Endometrial microvascular endothelial cells (primary cell): ENCODE data around the gene CERS6. TPM values are rescaled to one million over a fixed set of nuclear protein-coding genes. Genes with fewer than 3 reads are reported as not detected.

Experiments
- in situ Hi-C: cut with HindIII; loops from 2 replicates; pipeline ENCODE4 v1.10.0; 2017; ENCODE audit warnings: low sequenced_read_pairs, low pct_unique_long_range_greater_than_20kb; ENCODE audit errors: inconsistent ontology term
- total RNA-seq: library from RNA; depleted of rRNA; stranded (reverse); fragments of >200 nt; gene quantifications from one replicate; pipeline ENCODE4 v1.2.3, GENCODE V29; 2015; ENCODE audit errors: inconsistent ontology term

The CERS6 gene
- total RNA-seq, 1 donor from 2014 or later: 5.9 TPM

DNA sequence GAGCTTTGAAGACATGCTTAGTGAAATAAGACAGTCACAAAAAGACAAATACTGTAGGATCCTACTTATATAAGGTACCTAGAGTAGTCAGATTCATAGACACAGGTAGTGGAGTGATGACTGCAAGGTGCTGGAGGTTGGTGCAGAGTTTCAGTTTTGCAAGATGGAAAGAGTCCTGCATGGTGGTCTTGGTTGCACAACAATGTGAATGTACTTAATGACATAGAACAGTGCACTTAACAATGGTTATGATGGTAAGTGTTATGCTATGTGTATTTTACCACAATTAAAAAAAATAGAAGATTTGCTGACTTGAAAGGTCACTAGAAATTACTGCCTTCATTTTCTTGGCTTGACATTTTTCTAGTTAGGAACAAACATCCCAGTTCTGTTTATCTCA, 9.5 kb downstream of the CERS6 start:
- in situ Hi-C loops: no loop called here

DNA sequence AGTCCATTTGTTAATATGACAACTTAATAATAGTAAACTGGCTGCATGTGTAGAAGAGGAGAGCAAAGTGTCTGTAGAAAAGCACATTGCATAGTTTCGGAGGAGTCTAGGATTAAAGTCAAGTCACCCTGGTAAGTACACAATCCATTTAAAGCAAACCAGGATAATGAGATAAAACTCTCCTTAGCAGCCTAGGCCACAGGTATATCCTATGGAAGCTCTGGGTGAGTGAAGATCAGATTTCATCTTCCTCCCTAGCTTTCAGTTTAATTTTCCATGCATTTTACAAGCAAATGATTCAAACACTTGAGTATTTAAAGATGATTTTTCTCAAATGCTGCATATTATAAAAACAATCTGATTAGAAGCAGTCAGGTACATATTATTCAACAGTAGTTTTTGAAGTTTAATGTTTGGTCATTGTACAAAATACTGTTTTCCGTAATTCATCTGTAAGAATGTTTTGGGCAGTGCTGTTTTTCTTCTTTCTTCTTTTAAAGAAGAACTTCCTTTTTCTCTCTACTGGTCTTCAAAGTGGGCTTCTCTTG, 10.2 kb downstream of the CERS6 start:
- in situ Hi-C loops: no loop called here

DNA sequence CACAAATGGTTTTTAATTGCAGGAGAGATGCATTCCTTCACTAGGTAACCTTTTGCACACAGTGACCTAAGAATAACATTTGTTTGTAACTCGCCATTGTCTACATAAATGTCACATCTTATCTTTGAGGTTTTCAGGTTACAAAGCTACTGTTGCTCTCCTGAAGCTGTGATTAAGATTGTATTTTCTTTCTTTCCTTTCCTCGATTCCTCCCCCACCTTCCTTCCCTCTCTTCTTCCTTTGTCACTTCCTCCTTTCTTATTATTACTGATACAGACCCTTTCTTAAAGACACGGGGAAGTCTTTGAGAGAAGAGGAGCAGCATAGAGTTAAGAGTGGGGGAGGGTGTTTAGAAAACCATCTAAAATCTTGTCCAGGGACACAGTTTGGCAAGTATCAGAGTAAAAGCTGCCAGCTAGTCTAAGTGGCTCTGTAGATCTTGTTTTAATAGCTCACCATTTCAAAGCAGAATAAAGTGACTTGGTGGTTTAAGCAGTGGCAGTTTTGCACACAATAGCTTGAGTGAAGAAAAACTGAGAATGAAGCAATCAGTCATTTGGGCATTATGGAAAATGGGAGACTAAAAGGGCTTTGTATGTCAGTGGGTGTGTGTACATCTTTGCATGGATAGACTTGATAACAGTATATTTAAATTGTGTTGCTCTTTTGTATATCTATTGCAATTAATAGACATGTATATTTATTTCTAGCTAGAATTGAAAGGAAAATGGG, 10.9 kb downstream of the CERS6 start:
- in situ Hi-C loops: no loop called here

DNA sequence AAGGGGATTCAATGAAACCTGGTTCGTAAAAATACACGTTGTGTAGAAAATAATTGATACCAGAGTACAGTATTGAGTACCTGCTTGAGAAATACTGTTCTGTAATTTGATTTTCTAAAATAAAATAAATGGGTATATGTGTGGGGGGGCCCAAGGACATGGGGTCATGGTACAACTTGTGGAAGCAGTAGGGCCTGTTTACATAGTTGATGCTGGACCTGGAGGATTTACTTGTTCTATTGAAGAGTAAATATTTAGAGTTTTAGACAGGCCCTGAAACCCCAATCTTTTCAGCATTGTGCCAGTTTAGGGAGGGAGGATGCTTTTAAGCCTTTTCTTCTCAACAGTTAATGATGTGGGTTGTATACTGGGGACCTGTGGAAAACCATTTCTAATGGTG, 11.7 kb downstream of the CERS6 start:
- in situ Hi-C loops: no loop called here

DNA sequence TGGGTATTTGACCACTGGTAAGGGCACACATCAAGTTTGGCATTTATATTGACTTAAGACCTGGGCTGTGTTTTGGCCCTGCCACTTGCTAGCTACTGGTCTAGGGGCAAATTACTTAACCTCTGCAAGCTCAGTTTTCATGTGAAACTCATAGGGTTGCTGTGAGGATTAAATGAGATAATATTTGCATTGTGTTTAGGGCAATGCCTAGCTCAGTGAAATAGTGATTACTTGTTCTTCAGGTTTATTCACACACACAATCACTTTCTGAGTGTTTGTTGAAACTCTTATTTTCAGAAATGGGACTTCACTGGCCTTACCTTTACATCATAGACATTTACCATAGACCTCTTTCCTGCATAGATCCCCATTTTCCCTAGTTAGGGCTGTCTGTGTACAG, 12.3 kb downstream of the CERS6 start:
- in situ Hi-C loops: no loop called here

DNA sequence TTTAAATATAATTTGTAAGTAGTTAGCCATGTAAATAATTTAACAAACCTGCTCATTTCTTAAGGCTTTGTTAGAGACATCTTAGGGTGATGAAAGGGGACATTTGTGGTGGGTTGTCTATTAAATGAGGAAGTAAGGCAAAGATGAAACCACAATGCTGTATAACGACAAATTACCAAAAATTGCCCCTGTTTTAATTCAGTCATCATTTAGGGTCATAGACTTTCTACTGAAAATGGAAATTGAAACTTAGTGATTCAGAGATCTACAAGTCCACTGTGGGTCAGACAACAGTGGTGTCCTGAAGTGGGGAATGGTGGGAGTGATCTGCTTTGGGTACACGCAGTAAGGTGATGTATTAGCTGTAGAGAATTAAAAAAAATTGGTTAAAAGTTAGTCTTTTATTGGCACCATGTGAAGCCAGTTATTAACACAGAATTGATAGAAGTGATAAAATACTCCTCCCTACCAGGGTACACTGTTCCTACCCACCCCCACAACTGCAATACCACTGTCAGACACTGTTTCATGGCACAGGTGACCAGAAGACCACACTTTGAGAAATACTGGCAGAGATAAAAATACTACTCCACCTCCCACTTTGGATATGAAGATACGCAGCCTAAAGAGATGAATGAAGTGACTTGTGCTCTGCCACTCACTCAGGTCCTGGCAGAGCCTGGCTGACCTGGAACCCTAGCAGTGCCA, 13.4 kb downstream of the CERS6 start:
- in situ Hi-C loops: no loop called here

DNA sequence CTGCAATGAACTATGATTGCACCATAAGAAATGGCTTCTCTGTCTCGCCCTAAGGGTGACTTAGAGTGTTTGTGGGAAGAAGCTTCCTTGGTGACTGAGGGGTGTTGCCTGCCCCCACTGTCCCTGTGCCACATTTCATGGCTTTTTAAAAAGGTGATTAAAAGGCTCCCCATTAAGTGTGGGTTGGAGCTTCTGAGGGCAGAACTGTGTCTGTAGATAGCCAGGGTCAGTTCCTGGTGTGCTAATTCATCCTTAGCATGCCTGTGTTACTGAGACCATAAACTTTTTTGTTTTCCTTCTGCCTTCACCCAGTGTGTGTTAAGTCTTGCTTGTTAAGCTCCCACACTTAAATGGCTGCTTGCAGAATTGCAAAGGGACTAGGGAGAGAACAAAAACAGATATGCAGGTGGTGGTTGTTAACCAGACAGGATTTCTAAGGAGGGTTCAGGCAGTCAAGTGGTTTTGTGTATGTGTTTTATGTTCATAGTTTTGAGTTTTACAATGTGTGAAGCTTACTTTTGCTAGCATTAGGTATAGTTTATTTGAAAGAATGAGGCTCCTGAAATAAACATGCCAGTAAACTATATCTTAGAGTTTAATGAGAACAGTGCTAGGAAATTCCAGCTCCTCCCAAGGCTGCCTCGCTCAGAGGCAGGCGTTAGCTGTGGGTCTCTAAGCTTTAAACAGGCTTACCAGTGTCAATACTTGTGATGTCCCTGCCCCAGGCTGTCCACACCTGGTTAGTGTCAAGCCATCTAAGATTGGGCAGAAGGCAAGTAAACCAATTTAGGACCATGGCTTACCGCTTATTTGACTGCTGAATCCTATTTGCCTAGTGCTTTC, 14.5 kb downstream of the CERS6 start:
- in situ Hi-C loops: no loop called here

DNA sequence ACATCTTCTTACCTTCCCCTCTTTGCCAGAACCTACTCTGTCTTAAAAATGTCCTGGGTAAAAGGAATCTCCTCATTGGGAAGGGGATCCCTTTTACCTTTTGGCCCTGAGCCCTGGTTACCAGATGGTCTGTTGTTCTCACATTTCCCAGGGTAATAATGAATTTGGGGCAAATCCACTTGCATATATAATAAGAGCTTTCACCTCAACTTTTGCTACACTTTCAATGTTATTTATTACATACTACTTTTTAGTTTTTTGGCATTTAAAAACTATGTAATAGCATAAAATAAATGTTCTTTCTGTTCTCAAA, 15.0 kb downstream of the CERS6 start:
- in situ Hi-C loops: no loop called here

DNA sequence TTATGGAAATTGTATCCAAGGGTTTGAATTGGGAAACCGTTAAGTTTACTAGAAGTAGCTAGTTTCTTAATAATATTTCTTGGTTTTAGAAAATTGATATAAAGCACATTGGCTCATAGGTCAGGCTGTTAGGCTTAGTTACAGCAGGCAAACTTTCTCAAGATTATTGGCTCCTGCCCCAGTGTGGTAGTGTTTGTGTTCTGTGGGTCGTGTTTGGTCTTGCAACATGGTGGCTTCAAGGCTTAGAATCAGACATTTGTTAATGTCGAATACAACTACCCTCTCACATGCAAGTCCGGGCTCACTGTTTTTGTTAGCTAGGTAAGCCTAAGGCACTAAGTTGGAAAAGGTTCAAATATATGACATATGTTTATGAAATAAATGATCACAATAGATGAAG, 19.6 kb downstream of the CERS6 start:
- in situ Hi-C loops: no loop called here

DNA sequence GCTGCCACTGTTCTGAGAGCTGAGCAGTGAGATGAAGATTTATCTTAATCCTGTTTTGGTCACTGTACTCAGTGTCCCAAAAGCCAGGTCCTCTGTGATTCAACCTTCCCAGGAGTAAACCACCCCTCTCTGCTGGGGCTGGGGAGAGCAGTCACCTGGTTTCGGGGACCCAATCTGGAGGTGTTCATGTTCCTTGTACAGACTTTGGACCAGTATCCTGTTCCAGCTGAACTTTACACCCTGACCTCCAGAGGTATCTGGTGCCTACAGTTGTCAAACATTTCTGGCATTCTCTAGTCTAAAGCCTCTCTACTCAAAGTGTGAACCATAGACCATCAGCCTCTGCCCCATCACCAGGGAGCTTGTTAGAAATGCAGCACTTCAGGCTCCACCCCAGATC, 22.1 kb downstream of the CERS6 start:
- in situ Hi-C loops: no loop called here

DNA sequence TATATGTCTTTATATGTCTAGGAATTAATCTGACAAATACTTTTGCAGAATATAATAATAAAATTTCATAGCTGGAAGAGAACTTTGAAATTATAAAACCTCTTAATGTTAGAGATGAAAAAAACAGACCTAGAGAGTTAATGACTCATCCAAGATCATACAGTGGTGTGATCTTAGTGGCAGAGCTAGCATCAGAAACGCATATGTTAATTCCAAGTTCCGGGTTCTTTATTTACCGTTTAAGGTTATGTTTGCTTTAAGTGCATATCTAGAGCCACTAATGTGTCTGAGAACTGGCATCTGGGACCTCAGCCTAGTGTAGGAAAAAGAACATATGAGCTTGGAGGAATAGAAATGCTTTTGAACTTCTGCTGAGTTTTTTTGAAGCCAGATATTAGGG, 24.3 kb downstream of the CERS6 start:
- in situ Hi-C loops: no loop called here

DNA sequence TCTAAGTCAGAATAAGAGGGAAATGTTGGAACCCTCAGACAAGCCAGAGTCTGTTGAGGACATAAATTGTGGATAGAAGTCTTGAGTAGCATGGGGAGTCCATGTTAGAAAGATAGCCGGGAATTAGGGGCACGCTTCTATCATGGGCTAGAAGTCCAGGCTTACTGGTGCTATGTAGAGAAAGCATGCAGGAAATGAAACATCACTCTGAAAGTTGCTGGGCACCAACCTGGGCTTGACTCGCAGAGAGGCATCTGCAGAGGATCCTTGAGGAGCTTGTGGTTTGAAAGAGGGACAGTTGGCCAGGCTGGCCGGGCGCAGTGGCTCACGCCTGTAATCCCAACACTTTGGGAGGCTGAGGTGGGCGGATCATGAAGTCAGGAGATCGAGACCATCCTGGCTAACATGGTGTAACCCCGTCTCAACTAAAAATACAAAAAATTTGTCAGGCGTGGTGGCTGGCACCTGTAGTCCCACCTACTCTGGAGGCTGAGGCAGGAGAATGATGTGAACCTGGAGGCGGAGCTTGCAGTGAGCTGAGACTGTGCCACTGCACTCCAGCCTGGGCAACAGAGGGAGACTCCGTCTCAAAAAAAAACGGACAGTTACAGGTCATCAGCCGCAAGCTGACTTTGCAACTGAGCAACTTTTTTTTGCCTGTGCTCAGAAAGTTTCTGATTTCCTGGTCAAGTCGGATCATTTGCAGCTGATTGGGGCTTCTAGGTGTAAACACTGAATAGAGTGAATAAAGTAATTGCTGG, 24.9 kb downstream of the CERS6 start:
- in situ Hi-C loops: no loop called here

DNA sequence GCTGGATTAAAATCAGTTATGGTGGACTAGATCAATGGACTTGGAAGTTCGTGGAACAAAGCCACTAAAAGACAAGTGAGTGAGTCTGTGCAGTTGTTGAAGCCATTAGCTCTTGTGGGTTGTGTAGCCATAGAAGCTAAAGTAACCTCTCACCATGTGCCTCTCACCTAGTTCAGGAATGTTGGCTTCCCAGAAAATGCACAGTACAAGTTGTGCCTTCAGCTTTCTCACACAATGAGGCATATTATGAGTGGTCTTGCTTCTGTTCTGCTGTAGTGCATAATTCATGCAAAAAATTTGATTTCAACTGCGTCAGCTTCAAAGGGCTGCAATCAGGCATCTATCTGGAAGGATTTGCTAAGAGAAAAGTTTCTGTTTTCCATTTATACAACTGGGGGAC, 26.2 kb downstream of the CERS6 start:
- in situ Hi-C loops: no loop called here

DNA sequence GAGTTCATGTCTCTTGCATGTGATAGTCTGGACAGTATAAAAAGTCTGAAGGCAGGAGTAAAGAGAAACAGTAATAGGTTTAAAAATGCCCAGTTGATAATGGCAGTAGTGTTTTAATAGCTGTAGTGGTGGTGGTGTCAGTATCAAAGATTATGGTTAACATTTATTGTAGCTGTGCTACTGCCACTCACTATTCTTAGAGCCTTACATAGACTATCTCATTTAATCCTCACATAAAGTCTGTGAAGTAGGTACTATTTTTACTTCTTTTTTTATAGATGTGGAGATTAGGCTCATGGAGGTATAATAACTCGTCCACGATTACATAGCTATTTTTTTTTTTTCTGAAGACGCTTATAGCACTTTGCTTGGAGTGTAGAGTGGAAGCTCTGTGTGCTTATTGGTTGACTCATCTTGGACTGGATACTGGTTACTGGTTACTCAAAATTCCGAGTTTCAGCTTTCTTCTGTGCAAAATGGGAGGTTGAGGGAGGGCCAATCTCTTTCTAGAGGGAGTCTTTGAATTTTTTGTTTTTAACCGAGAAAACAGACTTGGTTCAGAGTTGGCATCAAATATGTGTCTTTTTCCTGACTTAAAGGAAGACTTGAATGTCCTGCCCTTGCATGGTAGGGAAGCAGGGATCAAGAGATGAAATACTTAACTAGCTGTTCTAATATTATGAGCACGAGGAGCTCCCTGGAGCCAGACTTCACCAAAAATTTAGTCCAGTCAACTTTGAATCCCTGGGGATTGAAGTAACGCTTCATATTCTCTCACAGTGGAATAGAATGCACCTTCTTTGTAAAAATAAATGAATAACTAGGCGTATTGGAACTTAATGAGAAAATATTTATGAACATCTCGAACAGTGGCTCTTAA, 27.1 kb downstream of the CERS6 start:
- in situ Hi-C loops: no loop called here

DNA sequence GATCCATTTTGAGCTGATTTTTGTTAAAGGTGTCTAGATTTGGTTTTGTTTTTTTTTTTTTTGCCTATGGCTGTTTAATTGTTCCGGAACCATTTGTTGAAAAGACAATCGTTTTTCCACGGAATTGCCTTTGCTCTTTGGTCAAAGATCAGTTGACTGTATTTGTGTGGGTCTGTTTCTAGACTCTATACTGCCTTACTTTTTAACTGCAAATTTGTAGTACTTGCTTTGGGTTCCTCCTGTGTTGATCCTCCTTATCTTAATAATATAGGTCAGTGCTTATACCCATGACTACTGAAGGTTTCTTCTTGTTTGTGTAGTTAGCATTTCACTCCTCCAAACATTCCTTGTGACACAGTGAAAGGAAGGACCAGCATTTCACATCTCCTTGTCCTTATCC, 30.4 kb downstream of the CERS6 start:
- in situ Hi-C loops: no loop called here

DNA sequence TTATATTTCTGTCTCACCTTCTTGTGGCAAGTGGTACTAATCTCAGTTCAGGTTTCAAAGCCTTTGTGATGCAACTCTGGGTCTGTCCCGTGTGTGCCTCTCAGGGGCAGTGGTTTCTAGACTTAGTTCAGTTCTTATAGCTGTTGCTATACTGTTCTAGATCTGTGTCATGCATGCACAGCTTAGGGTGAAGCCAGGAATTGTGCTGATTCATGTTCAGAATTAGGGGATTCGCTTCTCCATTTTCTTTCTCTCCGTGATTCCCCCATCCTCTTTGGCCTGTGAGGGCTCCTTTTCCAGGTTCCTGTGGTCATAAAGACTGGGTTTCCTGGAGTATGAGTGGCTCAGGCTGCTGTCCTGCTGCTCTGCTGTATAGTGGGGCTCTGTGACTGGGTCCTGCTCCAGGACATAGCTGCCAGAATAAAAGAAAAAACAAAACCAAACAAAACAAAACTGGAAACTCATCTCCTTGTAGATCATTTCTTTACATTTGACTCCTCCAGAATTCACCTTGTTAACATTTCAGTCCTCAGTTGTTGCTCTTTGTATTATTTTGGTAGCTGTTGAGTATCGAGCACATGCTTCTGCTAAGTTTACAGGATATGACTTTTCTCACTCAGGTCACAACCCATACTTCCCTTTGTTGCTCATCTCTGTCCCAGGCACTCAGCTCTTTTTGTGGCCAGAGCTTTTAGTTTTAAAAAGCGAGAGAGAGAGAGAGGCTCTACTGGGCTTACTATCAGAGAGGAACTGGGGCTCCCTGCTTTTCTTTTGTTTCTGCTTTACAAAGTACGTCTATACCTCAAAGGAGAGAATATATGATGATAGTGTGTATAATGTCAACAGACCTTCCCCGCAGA, 34.2 kb downstream of the CERS6 start:
- in situ Hi-C loops: no loop called here

DNA sequence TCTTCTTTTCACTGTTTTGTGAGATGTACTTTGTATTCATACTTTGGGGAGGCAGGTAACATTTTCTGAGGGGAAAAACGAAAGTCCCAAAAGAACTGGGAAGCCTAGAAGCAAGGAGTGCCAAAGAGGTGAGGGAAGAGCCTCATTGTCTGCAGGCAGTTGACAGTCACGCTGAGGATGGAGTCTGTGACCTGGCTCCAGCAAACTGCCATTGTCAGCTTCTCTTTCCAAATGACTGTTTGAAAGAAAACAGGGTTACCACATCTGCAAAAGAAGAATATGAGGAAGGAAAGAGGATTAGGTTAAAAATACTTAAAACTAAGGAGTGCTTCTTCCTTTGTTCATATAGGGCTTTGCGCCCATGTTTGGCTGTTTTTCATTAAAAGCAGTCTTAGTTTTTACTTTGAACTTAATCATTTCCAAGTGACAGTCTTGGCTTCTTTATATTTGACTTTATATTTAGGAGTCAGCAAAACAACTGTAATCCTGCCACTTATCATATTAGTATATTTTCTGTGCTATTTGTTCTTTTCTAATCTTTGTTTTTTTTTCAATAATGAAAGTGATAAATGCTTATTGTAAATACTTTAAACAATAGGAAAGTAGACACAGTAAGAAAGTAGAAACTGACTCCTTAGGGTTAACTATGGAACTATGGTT, 35.0 kb downstream of the CERS6 start:
- in situ Hi-C loops: no loop called here
